HCT116 (cell line): Measurements from ENCODE around the gene UGT3A2. TPM values are rescaled to one million over a fixed set of nuclear protein-coding genes. Genes with fewer than 3 reads are reported as not detected.

Source experiments
- ATAC-seq: fragments of 200-7000 bp; cut with Tn5 transposase; 2 replicates; pipeline ENCODE4 v1.9.1; 2020; ENCODE audit warnings: mild to moderate bottlenecking, moderate library complexity
- BruUV-seq: library from RNA; stranded (reverse); fragments of 400-500 nt; replicated peaks from 2 replicates; lab custom pipeline; 2021; lab: Mats Ljungman, UMichigan
- CTCF ChIA-PET: fragments of 300-600 bp; sonication (Branson Sonifier 250); formaldehyde crosslinking; loops from one replicate; lab custom pipeline; 2021; ENCODE audit warnings: antibody characterized with exemption; lab: Charles Lee
- POLR2A ChIA-PET: fragments of 300-600, 350-600 bp; sonication (Branson Sonifier 250); formaldehyde crosslinking; loops from one replicate; lab custom pipeline; 2021; ENCODE audit warnings: antibody characterized with exemption; lab: Charles Lee
- RAD21 ChIA-PET, 2 experiments: fragments of 300-600 bp; sonication (Branson Sonifier 250); formaldehyde crosslinking; loops; one replicate each; lab custom pipeline; 2023; ENCODE audit warnings: low total read pairs in 2 of 2; ENCODE audit not compliant: uncharacterized antibody in 2 of 2, unreplicated experiment in 2 of 2, low non-redundant PET in 1 of 2; lab: Charles Lee
- DNase-seq: peaks from one replicate; pipeline ENCODE4 v3.0.0-alpha.2; 2010; ENCODE audit warnings: low read depth, low spot score
- H2AFZ ChIP-seq: fragments of 200-600 bp; shearing (Covaris generic), sonication (generic); 2 replicates; pipeline ENCODE4 v1.6.1; 2017; ENCODE audit warnings: low read depth, mixed run types, mixed read lengths, antibody characterized with exemption, low read length; ENCODE audit not compliant: poor library complexity, severe bottlenecking
- H3K27ac ChIP-seq: 2 replicates; pipeline ENCODE4 v1.5.1; 2012; ENCODE audit warnings: low read depth, low read length
- H3K27me3 ChIP-seq: fragments of 200-600 bp; sonication (generic); 2 replicates; pipeline ENCODE4 v1.6.1; 2016; ENCODE audit warnings: mixed run types, low read length, mixed read lengths; ENCODE audit not compliant: insufficient read depth
- H3K36me3 ChIP-seq, 2 experiments: fragments of 200-500 bp in 1 of 2; fragments of 200-600 bp in 1 of 2; sonication (Bioruptor generic) in 1 of 2; sonication (generic) in 1 of 2; 2 replicates each; pipeline versions ENCODE4 v1.5.1 to v1.6.1; 2014 to 2016; ENCODE audit warnings: low read length in 2 of 2, inconsistent platforms in 1 of 2, mixed read lengths in 1 of 2, mixed run types in 1 of 2; ENCODE audit not compliant: insufficient read depth in 2 of 2, control insufficient read depth in 1 of 2
- H3K4me1 ChIP-seq, 2 experiments: fragments of 200-600 bp in 1 of 2; sonication (generic) in 1 of 2; 2 replicates each; pipeline versions ENCODE4 v1.5.1 to v1.6.1; 2012 to 2017; ENCODE audit warnings: low read length in 2 of 2, inconsistent platforms in 1 of 2, mild to moderate bottlenecking in 1 of 2, mixed read lengths in 1 of 2, mixed run types in 1 of 2, moderate library complexity in 1 of 2; ENCODE audit not compliant: insufficient read depth in 2 of 2, control insufficient read depth in 1 of 2
- H3K4me2 ChIP-seq: fragments of 200-600 bp; sonication (generic); 2 replicates; pipeline ENCODE4 v1.6.1; 2017; ENCODE audit warnings: mixed run types, low read length, mixed read lengths
- H3K4me3 ChIP-seq, 2 experiments: fragments of 200-600 bp in 1 of 2; sonication (generic) in 1 of 2; replicated peaks in 1 of 2; 2 replicates each; pipeline ENCODE4 v1.5.1; 2011 to 2016; ENCODE audit warnings: low read length in 2 of 2, control low read depth in 1 of 2, low read depth in 1 of 2, mild to moderate bottlenecking in 1 of 2, mixed read lengths in 1 of 2, mixed run types in 1 of 2
- H3K79me2 ChIP-seq: fragments of 200-600 bp; sonication (generic); 2 replicates; pipeline ENCODE4 v1.6.1; 2017; ENCODE audit warnings: mild to moderate bottlenecking, mixed run types, low read length, moderate library complexity, mixed read lengths; ENCODE audit not compliant: insufficient read depth
- H3K9ac ChIP-seq: fragments of 200-600 bp; sonication (generic); 2 replicates; pipeline ENCODE4 v1.6.1; 2016; ENCODE audit warnings: low read length, mixed read lengths
- H3K9me2 ChIP-seq: fragments of 200-600 bp; sonication (generic), shearing (Covaris generic); 2 replicates; pipeline ENCODE4 v1.6.1; 2017; ENCODE audit warnings: mixed run types, mild to moderate bottlenecking, moderate library complexity; ENCODE audit not compliant: insufficient read depth
- H3K9me3 ChIP-seq, 2 experiments: fragments of 200-500 bp in 1 of 2; fragments of 200-600 bp in 1 of 2; sonication (Bioruptor generic) in 1 of 2; sonication (generic) in 1 of 2; 2 replicates each; pipeline ENCODE4 v1.6.1; 2014 to 2017; ENCODE audit warnings: low read length in 2 of 2, mixed read lengths in 2 of 2, inconsistent platforms in 1 of 2, low read depth in 1 of 2, mild to moderate bottlenecking in 1 of 2, mixed run types in 1 of 2, moderate library complexity in 1 of 2; ENCODE audit not compliant: control insufficient read depth in 1 of 2, insufficient read depth in 1 of 2
- H4K20me1 ChIP-seq: fragments of 200-600 bp; sonication (generic), shearing (Covaris generic); 2 replicates; pipeline ENCODE4 v1.6.1; 2017; ENCODE audit warnings: mixed run types, mild to moderate bottlenecking, moderate library complexity; ENCODE audit not compliant: insufficient read depth
- FOSL1 ChIP-seq: IDR thresholded peaks from 2 replicates; pipeline ENCODE4 v1.6.1; 2012; ENCODE audit warnings: low read depth
- POLR2A ChIP-seq: IDR thresholded peaks from 2 replicates; pipeline ENCODE4 v1.7.0; 2011; ENCODE audit warnings: borderline replicate concordance; ENCODE audit not compliant: insufficient read depth, insufficient read length; ENCODE audit errors: extremely low read depth
- POLR2AphosphoS5 ChIP-seq: IDR thresholded peaks from 2 replicates; pipeline ENCODE4 v1.6.1; 2011; ENCODE audit warnings: mild to moderate bottlenecking, low read depth, low read length, moderate library complexity
- RAD21 ChIP-seq: IDR thresholded peaks from 2 replicates; pipeline ENCODE4 v1.6.1; 2012; ENCODE audit warnings: low read depth, mild to moderate bottlenecking
- SIN3A ChIP-seq: IDR thresholded peaks from 2 replicates; pipeline ENCODE4 v1.6.1; 2012; ENCODE audit warnings: low read depth
- SRF ChIP-seq: IDR thresholded peaks from 2 replicates; pipeline ENCODE4 v1.6.1; 2012; ENCODE audit warnings: low read depth
- ZFX ChIP-seq: fragments of 450-650 bp; IDR thresholded peaks from 2 replicates; pipeline ENCODE4 v1.6.1; 2017
- intact Hi-C: fragments of 100-400 bp; cut with micrococcal nuclease; formaldehyde crosslinking; loops from 2 replicates; pipeline ENCODE4 v1.10.0; 2022
- total RNA-seq: library from RNA; stranded (reverse); gene quantifications from one replicate; pipeline ENCODE4 v1.2.1, GENCODE V29; 2021; ENCODE audit not compliant: unreplicated experiment
- TF ChIP-seq, protein P1 (sequence below), 3 experiments: fragments of 200-600 bp in 1 of 3; sonication (generic) in 1 of 3; IDR thresholded peaks in 2 of 3; conservative IDR thresholded peaks in 1 of 3; 2 replicates each; pipeline ENCODE4 v1.5.1; 2012 to 2017; ENCODE audit warnings: low read depth in 2 of 3, low read length in 2 of 3, antibody characterized with exemption in 1 of 3, borderline replicate concordance in 1 of 3, control low read depth in 1 of 3, mild to moderate bottlenecking in 1 of 3, mixed read lengths in 1 of 3, mixed run types in 1 of 3, moderate library complexity in 1 of 3; ENCODE audit not compliant: insufficient read depth in 1 of 3
- TF ChIP-seq, protein P2 (sequence below): IDR thresholded peaks from 2 replicates; pipeline ENCODE4 v1.6.1; 2011; ENCODE audit warnings: mild to moderate bottlenecking, low read length, moderate library complexity; ENCODE audit not compliant: insufficient replicate concordance; ENCODE audit errors: extremely low read depth

UGT3A2 gene
- total RNA-seq, 1 experiment from 2014 or later, result not detected

DNA sequence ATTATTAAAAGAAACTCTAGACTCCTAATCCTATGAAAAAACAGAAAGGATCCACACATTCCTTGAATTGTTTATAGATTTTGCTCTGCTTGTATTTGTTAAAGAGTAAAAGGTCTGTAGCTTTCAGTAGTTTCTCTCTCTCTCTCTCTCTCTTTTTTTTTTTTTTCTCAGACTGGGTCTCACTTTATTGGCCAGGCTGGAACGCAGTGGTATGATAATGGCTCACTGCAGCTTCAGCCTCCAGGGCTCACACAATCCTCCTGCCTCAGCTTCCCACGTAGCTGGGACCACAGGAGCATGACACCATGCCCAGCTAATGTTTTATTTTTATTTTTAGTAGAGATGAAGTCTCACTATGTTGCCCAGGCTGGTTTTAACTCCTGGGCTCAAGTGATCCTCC, 9.3 kb downstream of the UGT3A2 start:
- H3K4me1 ChIP-seq, result no peaks in the 10 kb centered on the region
- H3K79me2 ChIP-seq, result no peaks in the 10 kb centered on the region
- no peak overlapping the region for H3K4me3 ChIP-seq
- no peak overlapping the region for H3K9ac ChIP-seq
- no peaks in the 10 kb centered on the region for H3K9me3 ChIP-seq
- H3K36me3 ChIP-seq, result no peaks in the 10 kb centered on the region
- H3K27ac ChIP-seq, result no peak overlapping the region
- CTCF ChIA-PET, result no interaction called here
- no peak overlapping the region for H3K4me2 ChIP-seq
- RAD21 ChIA-PET, result no interaction called here
- POLR2A ChIA-PET, result no interaction called here
- intact Hi-C loops, result no loop called here
- no peak for TF ChIP-seq SIN3A
- no peak for TF ChIP-seq FOSL1
- TF ChIP-seq POLR2A, result no peak
- TF ChIP-seq, protein P1, sequence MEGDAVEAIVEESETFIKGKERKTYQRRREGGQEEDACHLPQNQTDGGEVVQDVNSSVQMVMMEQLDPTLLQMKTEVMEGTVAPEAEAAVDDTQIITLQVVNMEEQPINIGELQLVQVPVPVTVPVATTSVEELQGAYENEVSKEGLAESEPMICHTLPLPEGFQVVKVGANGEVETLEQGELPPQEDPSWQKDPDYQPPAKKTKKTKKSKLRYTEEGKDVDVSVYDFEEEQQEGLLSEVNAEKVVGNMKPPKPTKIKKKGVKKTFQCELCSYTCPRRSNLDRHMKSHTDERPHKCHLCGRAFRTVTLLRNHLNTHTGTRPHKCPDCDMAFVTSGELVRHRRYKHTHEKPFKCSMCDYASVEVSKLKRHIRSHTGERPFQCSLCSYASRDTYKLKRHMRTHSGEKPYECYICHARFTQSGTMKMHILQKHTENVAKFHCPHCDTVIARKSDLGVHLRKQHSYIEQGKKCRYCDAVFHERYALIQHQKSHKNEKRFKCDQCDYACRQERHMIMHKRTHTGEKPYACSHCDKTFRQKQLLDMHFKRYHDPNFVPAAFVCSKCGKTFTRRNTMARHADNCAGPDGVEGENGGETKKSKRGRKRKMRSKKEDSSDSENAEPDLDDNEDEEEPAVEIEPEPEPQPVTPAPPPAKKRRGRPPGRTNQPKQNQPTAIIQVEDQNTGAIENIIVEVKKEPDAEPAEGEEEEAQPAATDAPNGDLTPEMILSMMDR (IDR thresholded peaks at IDR 0.05 in 2 of 3, conservative IDR thresholded peaks at IDR 0.05 in 1 of 3; ENCODE audit: borderline replicate concordance in 1 of 3, insufficient read depth in 1 of 3, low read depth in 2 of 3, low read length in 2 of 3), result no peak
- TF ChIP-seq RAD21, result no peak
- no peak for TF ChIP-seq SRF
- TF ChIP-seq, protein P2, sequence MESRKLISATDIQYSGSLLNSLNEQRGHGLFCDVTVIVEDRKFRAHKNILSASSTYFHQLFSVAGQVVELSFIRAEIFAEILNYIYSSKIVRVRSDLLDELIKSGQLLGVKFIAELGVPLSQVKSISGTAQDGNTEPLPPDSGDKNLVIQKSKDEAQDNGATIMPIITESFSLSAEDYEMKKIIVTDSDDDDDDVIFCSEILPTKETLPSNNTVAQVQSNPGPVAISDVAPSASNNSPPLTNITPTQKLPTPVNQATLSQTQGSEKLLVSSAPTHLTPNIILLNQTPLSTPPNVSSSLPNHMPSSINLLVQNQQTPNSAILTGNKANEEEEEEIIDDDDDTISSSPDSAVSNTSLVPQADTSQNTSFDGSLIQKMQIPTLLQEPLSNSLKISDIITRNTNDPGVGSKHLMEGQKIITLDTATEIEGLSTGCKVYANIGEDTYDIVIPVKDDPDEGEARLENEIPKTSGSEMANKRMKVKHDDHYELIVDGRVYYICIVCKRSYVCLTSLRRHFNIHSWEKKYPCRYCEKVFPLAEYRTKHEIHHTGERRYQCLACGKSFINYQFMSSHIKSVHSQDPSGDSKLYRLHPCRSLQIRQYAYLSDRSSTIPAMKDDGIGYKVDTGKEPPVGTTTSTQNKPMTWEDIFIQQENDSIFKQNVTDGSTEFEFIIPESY, result no peak
- no peak for TF ChIP-seq ZFX
- TF ChIP-seq POLR2AphosphoS5, result no peak
- BruUV-seq, result no TSS peak
- no peak for ATAC-seq
- no peaks in the 10 kb centered on the region for H3K9me2 ChIP-seq
- H3K27me3 ChIP-seq, result peaks cover 33% of the 10 kb centered on the region
- DNase-seq, result no peak
- H2AFZ ChIP-seq, result no peak overlapping the region
- no peaks in the 10 kb centered on the region for H4K20me1 ChIP-seq
